RPMI8226 (cell line): ENCODE data around the gene TBC1D23.
"Not testable (repeated sequence)": the region's sequence is repeated elsewhere in the genome, so short reads cannot be mapped to it uniquely, and the experiment has no call there.

ENCODE experiments used
- DNase-seq: peaks from one replicate; pipeline ENCODE4 v3.0.0-alpha.2; 2015

The TBC1D23 gene

DNA sequence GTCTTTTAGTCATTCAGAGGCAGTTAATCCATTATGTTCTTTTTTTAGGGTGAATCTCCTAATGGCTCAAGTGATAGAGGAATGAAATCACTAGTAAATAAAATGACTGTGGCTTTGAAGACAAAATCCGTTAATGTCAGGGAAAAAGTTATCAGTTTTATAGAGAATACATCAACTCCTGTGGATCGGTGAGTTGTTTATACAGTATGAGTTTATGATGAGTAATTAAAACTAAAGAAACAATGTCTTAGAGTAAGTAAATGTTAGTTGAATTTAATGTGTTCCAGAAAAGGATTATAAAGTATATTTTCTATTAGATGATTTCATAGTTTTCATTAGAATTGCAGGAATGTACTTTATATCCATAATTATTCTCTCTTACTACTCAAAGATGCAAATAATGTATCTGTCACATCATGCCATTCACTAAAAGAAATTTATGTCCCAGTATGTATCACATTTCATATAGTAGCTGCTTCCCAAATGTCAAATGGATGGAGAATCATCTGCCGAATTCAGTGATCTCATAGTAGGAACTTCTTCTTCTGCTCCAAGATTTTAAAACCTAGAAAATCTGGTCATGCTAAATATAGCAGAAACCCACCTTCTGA is 49.7 kb downstream of the TBC1D23 start:
- no peak for DNase-seq

GRCh38 chr3:100311011-100311410 is 50.2 kb downstream of the TBC1D23 start:
- no peak for DNase-seq

DNA sequence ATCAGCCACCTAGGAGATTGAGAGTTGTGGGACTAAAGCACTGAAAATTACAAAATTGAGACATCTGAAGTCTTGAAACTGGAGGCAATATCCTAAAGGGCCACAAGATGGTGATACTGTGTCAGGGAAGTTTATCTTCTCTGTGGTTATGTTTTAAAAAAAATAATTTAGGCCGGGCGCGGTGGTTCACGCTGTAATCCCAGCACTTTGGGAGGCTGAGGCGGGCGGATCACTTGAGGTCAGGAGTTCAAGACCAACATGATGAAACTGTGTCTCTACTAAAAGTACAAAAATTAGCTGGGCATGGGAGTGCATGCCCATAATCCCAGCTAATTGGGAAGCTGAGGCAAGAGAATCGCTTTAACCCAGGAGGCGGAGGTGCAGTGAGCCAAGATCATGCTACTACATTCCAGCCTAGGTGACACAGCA is 55.9 kb downstream of the TBC1D23 start:
- peak; percentile 55 for DNase-seq

DNA sequence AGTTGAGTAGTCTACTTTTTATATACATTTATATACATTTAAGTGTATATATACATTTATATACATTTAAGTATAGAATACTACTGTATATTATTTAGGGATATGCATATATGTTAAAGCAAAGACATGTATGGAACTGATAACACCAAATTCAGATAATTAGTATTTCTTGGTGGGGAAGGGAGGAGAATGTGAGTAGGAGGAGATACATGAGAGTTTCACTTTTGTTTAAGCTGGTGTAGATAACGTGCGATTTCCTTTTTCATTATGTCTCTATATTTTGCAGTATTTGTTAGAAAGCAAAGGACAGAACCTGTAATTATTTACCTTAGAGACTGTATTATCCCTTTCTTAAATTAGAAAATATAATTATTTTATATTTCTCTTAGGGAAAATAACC is 57.1 kb downstream of the TBC1D23 start:
- DNase-seq = no peak

GRCh38 chr3:100319951-100320350 is 59.2 kb downstream of the TBC1D23 start:
- DNase-seq = no peak

DNA sequence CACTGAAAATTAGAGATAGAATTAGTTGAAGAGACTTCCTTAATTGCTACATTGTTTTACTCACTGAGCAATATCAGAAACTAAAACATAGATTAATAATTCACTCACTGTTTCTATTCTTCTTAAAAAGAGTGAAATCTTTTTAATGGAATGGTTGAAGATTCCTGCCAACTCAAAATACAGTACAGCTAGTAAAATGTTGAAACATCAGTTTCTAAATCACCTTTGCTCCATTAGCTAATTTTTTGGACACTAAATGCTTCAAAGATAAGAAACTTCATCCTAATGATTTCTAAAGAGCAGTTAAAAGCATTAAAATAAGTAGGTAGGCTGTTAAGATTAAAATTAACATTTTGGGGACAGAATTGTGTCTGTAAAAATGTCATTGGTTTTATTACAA is 63.3 kb downstream of the TBC1D23 start:
- DNase-seq = no peak

DNA sequence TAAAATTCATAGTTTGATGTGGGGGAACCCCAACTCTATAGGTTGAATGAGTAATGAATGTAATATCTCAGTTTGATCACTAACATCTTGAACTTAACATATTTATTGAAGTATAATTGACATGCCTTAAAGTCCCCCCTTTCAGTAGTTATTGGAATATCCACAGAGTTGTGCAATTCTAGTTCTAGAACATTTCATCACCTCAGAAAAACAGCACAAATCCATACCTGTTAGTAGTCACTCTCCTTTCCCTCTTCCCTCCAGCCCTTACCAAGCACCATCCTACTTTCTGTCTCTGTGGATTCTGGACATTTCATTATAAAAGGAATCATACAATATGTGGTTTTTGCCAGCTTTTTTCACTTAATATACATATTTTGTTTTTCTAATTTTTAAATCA is 65.0 kb downstream of the TBC1D23 start:
- no peak for DNase-seq

DNA sequence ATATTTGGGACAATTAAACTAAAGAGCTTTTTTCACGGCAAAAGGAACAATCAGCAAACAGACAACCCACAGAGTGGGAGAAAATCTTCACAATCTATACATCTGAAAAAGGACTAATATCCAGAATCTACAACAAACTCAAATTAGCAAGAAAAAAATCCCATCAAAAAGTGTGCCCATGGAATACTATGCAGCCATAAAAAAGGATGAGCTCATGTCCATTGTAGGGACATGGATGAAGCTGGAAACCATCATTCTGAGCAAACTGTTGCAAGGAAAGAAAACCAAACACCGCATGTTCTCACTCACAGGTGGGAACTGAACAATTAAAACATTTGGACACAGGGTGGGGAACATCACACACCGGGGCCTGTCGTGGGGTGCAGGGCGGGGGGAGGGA is 66.6 kb downstream of the TBC1D23 start:
- DNase-seq = not testable (repeated sequence)

DNA sequence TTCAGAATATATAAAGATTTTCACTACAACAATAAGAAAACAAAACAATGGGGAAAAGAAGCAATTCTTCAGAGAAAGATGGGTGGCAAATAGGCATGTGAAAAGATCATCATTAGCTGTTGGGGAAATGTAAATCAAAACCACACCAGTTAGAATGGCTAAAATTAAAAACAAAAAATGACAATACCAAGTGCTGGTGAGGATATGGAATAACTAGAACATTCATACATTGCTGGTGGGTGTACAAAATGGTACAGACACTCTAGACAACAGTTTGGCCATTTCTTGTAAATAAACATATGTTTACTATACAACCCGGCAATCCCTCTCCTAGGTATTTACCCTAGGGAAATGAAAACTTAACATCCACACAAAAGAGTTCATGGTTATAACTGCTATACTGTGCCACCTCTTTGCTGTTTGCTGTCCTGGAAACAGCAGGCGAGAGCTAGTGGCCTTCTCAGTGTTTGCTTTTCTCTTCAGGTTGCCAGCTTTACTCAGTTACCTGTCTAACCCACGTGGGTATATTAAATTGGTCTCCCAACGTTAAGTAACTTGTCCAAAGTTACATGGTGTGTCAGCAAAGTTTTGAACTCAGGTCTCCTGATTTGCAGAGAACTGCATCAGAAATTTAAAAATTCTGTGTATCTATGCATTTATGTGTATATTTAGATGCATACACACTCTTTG is 69.2 kb downstream of the TBC1D23 start:
- no peak for DNase-seq

- no peak for DNase-seq
These were observed 69.9 kb downstream of the TBC1D23 start for GRCh38 chr3:100330651-100331050.

DNA sequence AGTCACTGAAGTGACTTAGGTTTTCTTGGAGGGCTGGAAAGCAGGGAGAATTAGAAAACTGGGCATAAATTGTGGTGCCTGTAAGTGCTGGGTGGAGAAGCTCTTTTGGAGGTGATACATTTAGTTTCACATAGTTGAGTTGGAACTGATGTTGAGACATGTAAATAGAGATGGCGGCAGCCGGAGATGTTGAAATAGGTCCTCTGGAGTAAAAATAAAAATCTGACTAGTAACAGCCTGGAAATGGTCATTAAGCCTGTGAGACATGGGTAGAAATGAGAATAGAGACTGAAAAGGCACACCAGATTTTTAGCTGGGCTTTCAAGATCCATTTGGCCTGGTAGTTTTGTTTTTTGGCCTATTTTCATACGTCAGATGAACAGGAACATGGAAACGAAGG is 70.9 kb downstream of the TBC1D23 start:
- no peak for DNase-seq

GRCh38 chr3:100333051-100333450 is 72.3 kb downstream of the TBC1D23 start:
- no peak for DNase-seq

DNA sequence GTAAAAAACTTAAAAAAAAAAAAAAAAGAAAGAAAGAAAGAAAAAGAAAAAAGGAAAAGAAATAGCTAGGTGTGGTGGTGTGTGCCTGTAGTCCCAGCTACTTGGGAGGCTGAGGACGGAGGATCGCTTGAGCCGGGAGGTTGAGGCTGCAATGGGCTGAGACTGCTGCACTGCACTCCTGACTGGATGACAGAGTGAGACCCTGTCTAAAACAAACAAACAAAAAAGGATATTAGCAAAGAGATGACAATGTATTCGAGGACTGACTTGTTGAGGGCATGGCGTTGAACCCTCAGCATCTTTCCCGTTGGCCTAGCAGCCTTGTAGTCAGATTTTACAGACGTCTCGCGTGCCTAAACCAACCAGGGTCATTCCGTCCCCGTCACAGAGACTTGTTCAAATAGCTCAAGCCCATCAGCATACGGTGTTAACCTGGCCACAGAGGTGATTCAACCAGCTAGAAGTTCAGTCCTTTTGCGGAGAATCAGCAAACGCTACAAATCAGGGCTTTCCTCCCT is 73.2 kb downstream of the TBC1D23 start:
- DNase-seq = no peak

DNA sequence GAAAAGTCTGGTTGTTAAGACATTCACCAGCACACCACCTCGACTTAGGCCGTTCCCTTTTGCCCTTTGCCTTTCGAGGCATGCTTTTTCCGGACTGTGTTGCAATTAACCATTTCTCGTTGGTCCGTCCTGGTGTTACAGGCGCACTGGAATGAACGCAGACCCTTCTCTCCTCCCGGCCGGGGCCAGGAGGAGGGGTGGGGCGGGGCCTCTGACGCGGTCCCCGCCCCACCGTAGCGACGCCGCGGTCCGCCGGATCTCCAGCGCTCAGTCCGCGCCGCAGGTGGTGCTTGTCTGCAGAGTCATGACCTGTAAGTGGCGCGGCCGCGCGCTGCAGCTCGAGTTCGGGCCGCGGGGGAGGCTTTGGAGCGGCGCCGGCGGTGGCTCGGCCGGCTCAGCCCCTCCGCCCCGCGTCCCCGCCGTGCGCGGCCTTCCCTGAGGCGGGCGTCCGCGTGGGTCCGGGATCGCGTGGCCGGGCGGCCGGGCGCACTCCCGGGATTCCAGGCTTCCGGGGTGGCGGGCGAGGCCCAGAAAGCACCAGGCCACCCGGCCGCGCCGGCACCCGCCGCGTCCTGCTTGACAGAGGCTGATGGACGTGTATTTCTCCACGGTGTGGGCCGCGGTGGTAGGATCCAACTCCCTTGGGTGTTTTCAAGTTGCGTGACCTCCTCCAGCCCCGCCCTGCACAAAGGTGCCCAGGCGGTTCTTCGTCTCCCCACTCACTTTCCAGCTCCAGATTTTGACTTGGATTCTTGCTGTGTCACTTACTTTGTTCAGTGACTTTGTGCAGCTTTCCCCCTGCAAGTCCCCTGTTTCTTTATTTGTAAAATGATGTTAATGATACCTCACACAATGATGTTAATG is 73.9 kb downstream of the TBC1D23 start, which contains the start of gene NIT2:
NIT2 (plus strand) TSS at position 270 of the 864 bp plus-strand sequence; CDS start at position 305, 35 bp downstream.
- DNase-seq = peak; percentile 92

- peak; percentile 53 for DNase-seq
These were observed 74.6 kb downstream of the TBC1D23 start for GRCh38 chr3:100335434-100335833.

- not testable (repeated sequence) for DNase-seq
These were observed 75.4 kb downstream of the TBC1D23 start for GRCh38 chr3:100336229-100336628.

DNA sequence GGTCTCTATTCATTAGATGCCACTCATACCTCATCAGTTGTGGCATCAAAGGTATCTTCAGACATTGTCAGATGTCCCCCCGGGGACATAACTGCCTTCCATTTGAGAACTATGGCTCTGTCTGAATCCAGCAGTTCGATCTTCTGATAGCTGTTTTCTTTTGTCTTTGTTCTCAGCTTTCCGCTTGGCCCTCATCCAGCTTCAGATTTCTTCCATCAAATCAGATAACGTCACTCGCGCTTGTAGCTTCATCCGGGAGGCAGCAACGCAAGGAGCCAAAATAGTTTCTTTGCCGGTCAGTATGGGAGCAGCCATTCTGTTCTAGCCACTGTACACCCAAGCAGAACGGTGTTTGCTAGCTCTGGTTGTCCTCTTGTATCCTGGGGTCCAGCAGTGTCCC is 78.1 kb downstream of the TBC1D23 start:
- DNase-seq = no peak

DNA sequence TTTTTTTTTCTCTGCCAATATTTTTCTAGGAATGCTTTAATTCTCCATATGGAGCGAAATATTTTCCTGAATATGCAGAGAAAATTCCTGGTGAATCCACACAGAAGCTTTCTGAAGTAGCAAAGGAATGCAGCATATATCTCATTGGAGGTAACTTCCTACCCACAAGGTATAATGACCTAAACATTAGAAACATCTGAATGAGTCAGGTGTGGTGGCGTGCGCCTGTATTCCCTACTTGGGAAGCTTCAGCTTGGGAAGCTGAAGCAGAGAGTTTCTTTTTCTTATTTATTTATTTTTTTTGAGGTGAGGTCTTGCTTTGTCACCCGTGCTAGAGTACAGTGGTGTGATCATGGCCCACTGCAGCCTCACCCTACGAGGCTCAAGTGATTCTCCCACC is 79.0 kb downstream of the TBC1D23 start:
- no peak for DNase-seq

- no peak for DNase-seq
These were observed 79.7 kb downstream of the TBC1D23 start for GRCh38 chr3:100340527-100340926.

GRCh38 chr3:100348727-100349126 is 87.9 kb downstream of the TBC1D23 start:
- no peak for DNase-seq

DNA sequence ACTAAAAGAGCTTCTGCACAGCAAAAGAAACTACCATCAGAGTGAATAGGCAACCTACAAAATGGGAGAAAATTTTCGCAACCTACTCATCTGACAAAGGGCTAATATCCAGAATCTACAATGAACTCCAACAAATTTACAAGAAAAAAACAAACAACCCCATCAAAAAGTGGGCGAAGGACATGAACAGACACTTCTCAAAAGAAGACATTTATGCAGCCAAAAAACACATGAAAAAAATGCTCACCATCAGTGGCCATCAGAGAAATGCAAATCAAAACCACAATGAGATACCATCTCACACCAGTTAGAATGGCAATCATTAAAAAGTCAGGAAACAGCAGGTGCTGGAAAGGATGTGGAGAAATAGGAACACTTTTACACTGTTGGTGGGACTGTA is 91.0 kb downstream of the TBC1D23 start:
- not testable (repeated sequence) for DNase-seq

GRCh38 chr3:100352296-100353231 is 91.8 kb downstream of the TBC1D23 start:
- no peak for DNase-seq
